ENCODE results near the gene SLC4A9.
A peak's percentile ranks its signal among the peaks of the same experiment; 100 is the strongest.
"Not testable (repeated sequence)": the region's sequence is repeated elsewhere in the genome, so short reads cannot be mapped to it uniquely, and the experiment has no call there.

SLC4A9 gene

GRCh38 chr5:140339636-140340035 is 20.4 kb upstream of the SLC4A9 start:
- DNase-seq, result no peak

GRCh38 chr5:140340605-140341121 is 19.3 kb upstream of the SLC4A9 start:
- DNase-seq, result no peak

GRCh38 chr5:140341591-140341990 is 18.4 kb upstream of the SLC4A9 start:
- no peak for DNase-seq

- no peak for DNase-seq
Observed at GRCh38 chr5:140342287-140342686, 17.7 kb upstream of the SLC4A9 start.

- no peak for DNase-seq
Observed at GRCh38 chr5:140342896-140343295, 17.1 kb upstream of the SLC4A9 start.

GRCh38 chr5:140343849-140344248 is 16.1 kb upstream of the SLC4A9 start:
- DNase-seq, result not testable (repeated sequence)

GRCh38 chr5:140344683-140345423 is 15.1 kb upstream of the SLC4A9 start:
- DNase-seq, result peak; percentile 66

GRCh38 chr5:140345919-140346347 is 14.1 kb upstream of the SLC4A9 start:
- DNase-seq, result peak; percentile 75

GRCh38 chr5:140346348-140347221 is 13.4 kb upstream of the SLC4A9 start, which contains the start of gene HBEGF:
HBEGF (minus strand) TSS chr5:140346603; CDS start chr5:140346328, 275 bp downstream.
- DNase-seq, result peak; percentile 87

GRCh38 chr5:140347360-140347759 is 12.6 kb upstream of the SLC4A9 start:
- DNase-seq, result no peak

GRCh38 chr5:140348104-140348503 is 11.9 kb upstream of the SLC4A9 start:
- DNase-seq, result no peak

- peak; percentile 41 for DNase-seq
Observed at GRCh38 chr5:140349244-140349643, 10.8 kb upstream of the SLC4A9 start.

- DNase-seq, result peak; percentile 83
Observed at GRCh38 chr5:140351609-140352334, 8.2 kb upstream of the SLC4A9 start.

- no peak for DNase-seq
Observed at GRCh38 chr5:140355546-140355945, 4.4 kb upstream of the SLC4A9 start.

GRCh38 chr5:140356853-140357725 is 2.9 kb upstream of the SLC4A9 start:
- no peak for DNase-seq

- peak; percentile 92 for DNase-seq
Observed at GRCh38 chr5:140357726-140358093, 2.3 kb upstream of the SLC4A9 start.

- DNase-seq, result peak; percentile 42
Observed at GRCh38 chr5:140358738-140359310, 1.2 kb upstream of the SLC4A9 start.

GRCh38 chr5:140360681-140361479 is 886 bp downstream of the SLC4A9 start:
- no peak for DNase-seq

GRCh38 chr5:140361901-140362300 is 1.9 kb downstream of the SLC4A9 start:
- DNase-seq, result no peak

- DNase-seq, result no peak
Observed at GRCh38 chr5:140362311-140362710, 2.3 kb downstream of the SLC4A9 start.

Data from DMS53 (cell line).